ENCODE data around the gene SLC8A1.

The SLC8A1 gene

DNA sequence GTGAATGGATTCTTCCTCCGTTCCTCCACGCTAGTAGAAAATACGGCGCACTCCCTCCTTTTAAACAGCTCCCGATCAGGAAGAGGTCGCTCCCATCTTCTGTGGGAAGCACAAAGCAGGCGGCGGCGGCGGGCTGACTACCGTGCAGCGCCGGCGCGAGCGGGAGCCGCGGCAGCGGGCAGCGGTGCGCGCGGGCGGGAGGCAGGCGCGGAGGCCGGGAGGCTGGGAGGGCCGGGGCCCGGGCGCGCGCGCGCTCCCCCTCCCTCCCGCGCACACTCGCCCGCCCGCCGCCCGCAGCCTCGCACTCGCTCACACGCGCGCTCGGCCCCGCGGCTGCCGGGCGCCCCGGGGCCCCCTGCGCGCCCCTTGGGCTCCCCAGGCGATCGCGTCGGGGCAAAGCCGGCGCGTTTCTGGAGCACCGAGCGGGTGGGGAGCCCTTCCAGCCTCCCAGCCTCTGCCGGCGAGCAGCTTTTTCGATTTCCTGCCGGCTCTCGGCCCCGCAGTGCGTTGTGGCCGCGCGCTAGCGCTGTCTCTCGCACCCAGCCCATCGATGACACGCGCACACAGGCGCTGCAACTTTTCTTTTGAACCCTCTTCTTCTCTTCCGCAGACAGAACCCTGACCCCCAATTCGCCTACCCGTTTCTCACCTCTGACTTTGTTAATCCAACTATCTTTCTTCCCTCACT, at the start of gene SLC8A1:
TSS of gene SLC8A1 (minus strand) at position 173 of the 688 bp plus-strand sequence.
- Mint-ChIP-seq H3K27ac (no peak within 1 kb of the TSS), H3K4me1 (peaks cover 7% of the 10 kb centered on the region)

GRCh38 chr2:40499437-40499836, 47.5 kb upstream of the SLC8A1 start:
- Mint-ChIP-seq H3K9me3 (peaks cover 10% of the 10 kb centered on the region), H3K4me1 (no peaks in the 10 kb centered on the region), H3K4me3 (no peak overlapping the region), H3K27ac (no peak overlapping the region), H3K36me3 (no peaks in the 10 kb centered on the region)
- ATAC-seq: no peak
- DNase-seq (ENCODE audit: low spot score in 2 of 2): no peak

More for the DNA sequence above, at the start of gene SLC8A1:
- Mint-ChIP-seq H3K36me3 (no peaks in the 10 kb centered on the region), H3K9me3 (peaks cover 6% of the 10 kb centered on the region), H3K4me3 (peak within 1 kb of the TSS; percentile 23)
- ATAC-seq: peak; percentile 34
- no peak for DNase-seq (ENCODE audit: low spot score in 2 of 2)

GRCh38 chr2:40497251-40497859, 45.5 kb upstream of the SLC8A1 start:
- Mint-ChIP-seq H3K9me3 (peaks cover 10% of the 10 kb centered on the region), H3K27ac (no peak overlapping the region), H3K36me3 (no peaks in the 10 kb centered on the region), H3K4me3 (no peak overlapping the region), H3K4me1 (no peaks in the 10 kb centered on the region)
- no peak for DNase-seq (ENCODE audit: low spot score in 2 of 2)
- ATAC-seq: no peak

DNA sequence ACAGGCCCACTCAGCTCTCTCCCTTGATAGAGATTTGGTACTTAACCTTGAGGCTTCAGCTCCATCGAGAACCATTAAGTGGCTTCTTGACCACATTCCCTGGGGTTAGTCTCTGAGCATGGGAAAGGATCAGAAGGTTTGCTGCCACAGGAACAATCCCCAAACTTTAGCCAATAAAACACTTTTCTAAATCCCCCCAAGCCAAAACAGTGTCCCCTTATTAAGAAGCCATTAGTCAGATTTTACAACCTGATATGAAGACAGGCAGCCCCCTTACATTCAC, 37.7 kb upstream of the SLC8A1 start:
- no peak overlapping the region for H3K27ac Mint-ChIP-seq
- ATAC-seq (no peak), DNase-seq (ENCODE audit: low spot score in 2 of 2) (no peak)
- no peaks in the 10 kb centered on the region for H3K4me1 Mint-ChIP-seq
- no peaks in the 10 kb centered on the region for H3K36me3 Mint-ChIP-seq
- H3K9me3 Mint-ChIP-seq: peaks cover 4% of the 10 kb centered on the region
- H3K4me3 Mint-ChIP-seq: no peak overlapping the region

GRCh38 chr2:40488927-40489677, 37.2 kb upstream of the SLC8A1 start:
- no peaks in the 10 kb centered on the region for H3K36me3 Mint-ChIP-seq
- peaks cover 4% of the 10 kb centered on the region for H3K9me3 Mint-ChIP-seq
- no peak for DNase-seq (ENCODE audit: low spot score in 2 of 2)
- H3K4me3 Mint-ChIP-seq: no peak overlapping the region
- ATAC-seq: no peak
- no peaks in the 10 kb centered on the region for H3K4me1 Mint-ChIP-seq
- no peak overlapping the region for H3K27ac Mint-ChIP-seq

DNA sequence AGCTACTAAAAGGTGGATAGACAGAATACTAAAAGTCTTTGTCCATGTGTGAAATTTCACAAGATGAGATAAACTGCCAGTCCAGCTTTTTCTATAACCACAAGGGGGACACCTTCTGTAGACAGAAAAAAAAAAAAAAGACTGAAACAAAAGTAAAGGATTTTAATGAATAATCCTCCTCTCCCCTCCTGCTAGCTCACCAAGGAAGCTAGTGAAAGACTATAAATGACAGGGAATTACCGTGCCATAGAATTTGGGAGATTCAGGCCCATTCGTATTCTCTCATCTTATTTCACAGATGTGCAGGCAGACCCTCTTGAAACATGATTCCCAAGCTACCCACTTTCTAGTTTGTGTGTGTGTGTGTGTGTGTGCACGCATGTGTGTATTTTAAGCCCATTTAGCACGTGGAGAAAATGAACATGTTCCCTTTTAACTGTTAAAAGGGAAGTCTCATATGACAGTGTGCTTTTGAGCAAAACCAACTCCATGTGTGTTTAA, 36.3 kb upstream of the SLC8A1 start:
- H3K27ac Mint-ChIP-seq: no peak overlapping the region
- DNase-seq (ENCODE audit: low spot score in 2 of 2) (no peak), ATAC-seq (no peak)
- no peaks in the 10 kb centered on the region for H3K9me3 Mint-ChIP-seq
- H3K4me3 Mint-ChIP-seq: no peak overlapping the region
- H3K4me1 Mint-ChIP-seq: no peaks in the 10 kb centered on the region
- no peaks in the 10 kb centered on the region for H3K36me3 Mint-ChIP-seq

DNA sequence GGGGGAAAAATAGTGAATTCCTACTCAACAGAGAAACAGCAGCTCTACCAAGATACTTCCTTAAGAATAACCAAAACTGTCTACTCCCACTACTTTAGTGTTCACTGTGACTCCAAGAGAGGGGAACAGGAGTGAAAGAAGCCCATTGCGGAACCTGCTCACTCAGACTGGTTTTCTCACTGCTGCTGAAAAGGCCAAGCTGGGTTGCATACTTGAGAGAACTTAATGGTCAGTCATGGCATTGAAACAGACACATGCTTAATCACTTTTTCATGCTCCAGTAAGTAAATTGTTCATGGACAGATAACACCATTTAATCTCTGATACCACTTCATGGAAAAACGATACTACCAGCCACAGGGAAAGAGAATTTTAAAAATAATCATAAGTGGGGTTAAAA, 35.7 kb upstream of the SLC8A1 start:
- Mint-ChIP-seq H3K27ac (no peak overlapping the region), H3K9me3 (no peaks in the 10 kb centered on the region), H3K4me1 (no peaks in the 10 kb centered on the region), H3K36me3 (no peaks in the 10 kb centered on the region), H3K4me3 (no peak overlapping the region)
- no peak for DNase-seq (ENCODE audit: low spot score in 2 of 2)
- no peak for ATAC-seq

DNA sequence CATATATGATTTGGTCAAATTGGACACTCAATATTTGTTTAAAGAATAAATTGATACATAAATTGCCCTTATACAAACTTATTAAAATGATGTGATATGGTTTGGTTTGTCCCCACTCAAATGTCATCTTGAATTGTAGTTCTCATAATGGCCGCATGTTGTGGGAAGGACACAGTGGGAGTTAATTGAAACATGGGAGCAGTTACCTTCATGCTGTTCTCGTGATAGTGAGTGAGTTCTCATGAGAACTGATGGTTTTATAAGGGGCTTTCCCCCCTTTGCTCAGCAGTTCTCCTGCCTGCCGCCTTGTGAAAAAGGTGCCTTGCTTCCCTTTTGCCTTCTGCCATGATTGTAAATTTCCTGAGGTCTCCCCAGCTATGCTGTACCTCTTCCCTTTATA, 34.0 kb upstream of the SLC8A1 start:
- Mint-ChIP-seq H3K9me3 (peaks cover 2% of the 10 kb centered on the region), H3K4me1 (no peaks in the 10 kb centered on the region), H3K4me3 (no peak overlapping the region), H3K27ac (no peak overlapping the region), H3K36me3 (no peaks in the 10 kb centered on the region)
- DNase-seq (ENCODE audit: low spot score in 2 of 2) (no peak), ATAC-seq (no peak)

GRCh38 chr2:40485318-40485717, 33.4 kb upstream of the SLC8A1 start:
- no peak for ATAC-seq
- H3K4me1 Mint-ChIP-seq: no peaks in the 10 kb centered on the region
- H3K36me3 Mint-ChIP-seq: no peaks in the 10 kb centered on the region
- DNase-seq (ENCODE audit: low spot score in 2 of 2): no peak
- no peak overlapping the region for H3K27ac Mint-ChIP-seq
- no peak overlapping the region for H3K4me3 Mint-ChIP-seq
- H3K9me3 Mint-ChIP-seq: peaks cover 6% of the 10 kb centered on the region

DNA sequence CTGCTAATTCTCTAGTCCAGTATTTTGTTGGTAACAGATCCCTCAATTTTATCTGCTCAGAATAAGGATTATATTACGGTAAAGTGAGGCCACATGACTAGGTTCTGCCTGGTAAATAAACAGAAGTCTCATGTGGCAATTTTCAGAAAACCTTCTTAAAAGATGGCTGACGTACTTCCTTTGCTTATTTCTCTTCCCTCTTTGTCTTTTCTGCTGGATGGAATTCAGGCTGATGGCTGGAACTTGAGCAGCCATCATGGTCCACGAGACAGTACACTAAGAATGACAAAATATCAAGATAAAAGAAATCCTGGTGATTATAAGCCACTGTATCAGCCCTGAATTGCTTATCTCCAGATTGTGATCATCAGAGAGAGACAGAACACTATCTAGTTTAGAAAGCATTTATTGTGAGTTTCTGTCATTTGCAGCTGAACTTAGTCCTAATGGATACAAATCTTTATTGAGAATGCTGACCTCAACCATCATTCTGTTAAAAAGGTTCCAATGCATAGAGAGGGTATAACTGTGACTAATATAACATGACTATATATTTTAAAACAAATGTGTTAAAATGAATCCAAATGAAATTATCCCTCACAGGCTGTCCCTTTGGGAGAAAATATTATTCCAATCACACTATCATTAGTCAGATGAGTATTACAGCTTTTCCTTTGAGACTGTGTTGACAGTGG, 31.8 kb upstream of the SLC8A1 start:
- H3K4me3 Mint-ChIP-seq: no peak overlapping the region
- H3K9me3 Mint-ChIP-seq: peaks cover 6% of the 10 kb centered on the region
- no peaks in the 10 kb centered on the region for H3K36me3 Mint-ChIP-seq
- H3K4me1 Mint-ChIP-seq: no peaks in the 10 kb centered on the region
- no peak overlapping the region for H3K27ac Mint-ChIP-seq
- DNase-seq (ENCODE audit: low spot score in 2 of 2): no peak
- ATAC-seq: no peak

- ATAC-seq (no peak), DNase-seq (ENCODE audit: low spot score in 2 of 2) (no peak)
- H3K9me3 Mint-ChIP-seq: peaks cover 11% of the 10 kb centered on the region
- H3K4me1 Mint-ChIP-seq: no peaks in the 10 kb centered on the region
- no peak overlapping the region for H3K27ac Mint-ChIP-seq
- H3K4me3 Mint-ChIP-seq: no peak overlapping the region
- H3K36me3 Mint-ChIP-seq: no peaks in the 10 kb centered on the region
These were observed 28.7 kb upstream of the SLC8A1 start for GRCh38 chr2:40480596-40480995.

DNA sequence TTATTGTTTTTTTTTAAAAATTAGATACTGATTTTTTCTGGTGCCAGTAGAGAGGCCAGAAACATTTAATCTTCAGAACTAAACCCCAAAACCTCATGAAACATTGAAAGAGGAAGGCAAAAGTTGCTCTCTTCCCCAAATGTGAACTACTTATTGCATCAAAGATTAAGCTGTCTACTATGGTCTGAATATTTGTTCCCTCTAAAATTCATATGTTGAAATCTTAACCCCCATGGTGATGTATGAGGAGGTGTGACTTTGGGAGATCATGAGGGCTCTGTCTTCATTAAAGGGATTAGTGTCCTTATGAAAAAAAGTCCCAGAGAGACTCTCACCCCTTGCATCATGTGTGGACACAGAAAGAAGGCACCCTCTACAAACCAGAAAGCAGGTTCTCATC, 28.2 kb upstream of the SLC8A1 start:
- no peak overlapping the region for H3K27ac Mint-ChIP-seq
- ATAC-seq (no peak), DNase-seq (ENCODE audit: low spot score in 2 of 2) (no peak)
- no peaks in the 10 kb centered on the region for H3K4me1 Mint-ChIP-seq
- peaks cover 11% of the 10 kb centered on the region for H3K9me3 Mint-ChIP-seq
- no peaks in the 10 kb centered on the region for H3K36me3 Mint-ChIP-seq
- no peak overlapping the region for H3K4me3 Mint-ChIP-seq

DNA sequence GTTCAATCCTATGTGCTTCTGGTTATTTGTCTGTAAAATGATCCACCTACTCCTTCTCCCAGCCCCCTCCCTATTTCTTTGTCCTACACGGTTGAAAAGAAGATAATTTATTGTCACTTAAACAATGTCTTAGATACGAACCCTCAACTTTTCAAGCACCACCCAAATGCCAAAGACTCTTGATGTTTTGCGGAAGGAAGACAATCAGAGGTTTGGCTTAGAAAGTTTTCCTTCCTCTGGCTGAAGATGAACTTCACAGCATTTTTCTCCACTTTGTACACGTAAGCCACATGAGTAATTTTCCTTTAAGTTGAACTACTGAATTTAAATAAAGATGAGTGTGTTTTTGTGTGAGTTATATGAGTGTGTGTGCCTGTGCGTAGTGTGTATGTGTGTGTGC, 25.5 kb upstream of the SLC8A1 start:
- no peak overlapping the region for H3K27ac Mint-ChIP-seq
- DNase-seq (ENCODE audit: low spot score in 2 of 2) (no peak), ATAC-seq (no peak)
- H3K4me3 Mint-ChIP-seq: no peak overlapping the region
- H3K4me1 Mint-ChIP-seq: no peaks in the 10 kb centered on the region
- peaks cover 11% of the 10 kb centered on the region for H3K9me3 Mint-ChIP-seq
- no peaks in the 10 kb centered on the region for H3K36me3 Mint-ChIP-seq

GRCh38 chr2:40476436-40476835, 24.5 kb upstream of the SLC8A1 start:
- no peak overlapping the region for H3K27ac Mint-ChIP-seq
- DNase-seq (ENCODE audit: low spot score in 2 of 2) (no peak), ATAC-seq (no peak)
- peaks cover 11% of the 10 kb centered on the region for H3K9me3 Mint-ChIP-seq
- H3K36me3 Mint-ChIP-seq: no peaks in the 10 kb centered on the region
- H3K4me3 Mint-ChIP-seq: no peak overlapping the region
- H3K4me1 Mint-ChIP-seq: no peaks in the 10 kb centered on the region

DNA sequence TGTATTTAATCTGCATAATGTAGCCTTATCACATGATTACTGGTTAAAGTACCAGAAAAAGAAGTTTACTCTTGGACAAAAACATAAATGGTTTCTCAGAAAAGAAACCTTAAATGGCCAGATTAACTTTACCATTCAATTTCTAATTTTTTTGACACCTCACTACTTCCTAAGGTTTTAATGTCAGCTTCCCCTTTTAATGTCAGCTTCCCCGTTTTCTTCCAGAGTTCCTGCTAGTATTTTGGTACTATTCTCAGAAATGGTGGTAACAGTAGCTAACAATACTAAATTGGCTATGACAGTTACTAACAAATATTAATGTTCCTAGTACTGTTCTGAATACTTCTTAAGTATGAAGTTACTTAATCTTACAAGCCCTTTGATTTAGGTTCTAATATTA, 22.4 kb upstream of the SLC8A1 start:
- H3K4me3 Mint-ChIP-seq: no peak overlapping the region
- ATAC-seq (no peak), DNase-seq (ENCODE audit: low spot score in 2 of 2) (no peak)
- H3K4me1 Mint-ChIP-seq: no peaks in the 10 kb centered on the region
- peaks cover 9% of the 10 kb centered on the region for H3K9me3 Mint-ChIP-seq
- H3K36me3 Mint-ChIP-seq: no peaks in the 10 kb centered on the region
- H3K27ac Mint-ChIP-seq: no peak overlapping the region
